Right lobe of liver (tissue), 4 donors: ENCODE data around the gene MAML3.

Source experiments
- CTCF ChIP-seq, 4 donors: fragments of 200-600 bp in 3 of 4; fragments of 450-650 bp in 1 of 4; IDR thresholded peaks; one replicate each; pipeline versions ENCODE4 v1.5.1 to v1.8.0; 2016 to 2022; ENCODE audit warnings: antibody characterized with exemption in 4 of 4, mild to moderate bottlenecking in 2 of 4
- POLR2A ChIP-seq: fragments of 450-650 bp; IDR thresholded peaks from one replicate; pipeline ENCODE4 v1.6.1; 2017; ENCODE audit warnings: antibody characterized with exemption, mild to moderate bottlenecking
- donor health status: DM: no; HTN: no; CAD: no.
- donor health status: DM: no; HTN: no; CAD: no.
- donor health status: DM: no; HTN: yes; CAD: no.

- TF ChIP-seq CTCF (IDR thresholded peaks at IDR 0.05) (no peak), POLR2A (no peak)
Measured at GRCh38 chr4:140118931-140119640, 34.9 kb downstream of the MAML3 start.
